GM23338 (cell line): ENCODE measurements around the gene FAM168A. TPM values are rescaled to one million over a fixed set of nuclear protein-coding genes. Genes with fewer than 3 reads are reported as not detected.

Source experiments
- ATAC-seq: fragments of 200-7000 bp; cut with Tn5 transposase; 3 replicates; pipeline ENCODE4 v1.9.1; 2020
- DNase-seq: peaks from one replicate; pipeline ENCODE4 v3.0.0-alpha.2; 2015; ENCODE audit warnings: low spot score
- H2AFZ ChIP-seq: fragments of 200-600 bp; sonication (generic); 2 replicates; pipeline ENCODE4 v1.8.0; 2016; ENCODE audit warnings: antibody characterized with exemption, mild to moderate bottlenecking, moderate library complexity
- H3F3A ChIP-seq: fragments of 200-600 bp; sonication (generic); replicated peaks from 2 replicates; pipeline ENCODE4 v1.8.0; 2017; ENCODE audit warnings: antibody characterized with exemption, mixed run types, low read depth
- H3K27ac ChIP-seq: fragments of 200-600 bp; sonication (generic); 2 replicates; pipeline ENCODE4 v1.6.1; 2016; ENCODE audit warnings: low read depth
- H3K27me3 ChIP-seq: fragments of 200-600 bp; sonication (generic); 2 replicates; pipeline ENCODE4 v1.8.0; 2016; ENCODE audit warnings: mild to moderate bottlenecking, mixed run types, moderate library complexity; ENCODE audit not compliant: insufficient read depth
- H3K36me3 ChIP-seq: fragments of 200-600 bp; sonication (generic); 2 replicates; pipeline ENCODE4 v1.8.0; 2016; ENCODE audit warnings: mild to moderate bottlenecking; ENCODE audit not compliant: insufficient read depth
- H3K4me1 ChIP-seq: fragments of 200-600 bp; sonication (generic); 2 replicates; pipeline ENCODE4 v1.8.0; 2016; ENCODE audit warnings: mild to moderate bottlenecking, moderate library complexity; ENCODE audit not compliant: insufficient read depth
- H3K4me2 ChIP-seq: fragments of 200-600 bp; sonication (generic); 2 replicates; pipeline ENCODE4 v1.7.1; 2017; ENCODE audit warnings: mixed run types
- H3K4me3 ChIP-seq: fragments of 200-600 bp; sonication (generic); 2 replicates; pipeline ENCODE4 v1.6.1; 2016; ENCODE audit warnings: mixed run types
- H3K79me2 ChIP-seq: fragments of 200-600 bp; sonication (generic); replicated peaks from 2 replicates; pipeline ENCODE4 v1.8.0; 2017; ENCODE audit warnings: mild to moderate bottlenecking; ENCODE audit not compliant: insufficient read depth
- H3K9me2 ChIP-seq: fragments of 200-600 bp; sonication (generic); 2 replicates; pipeline ENCODE4 v1.8.0; 2017; ENCODE audit not compliant: insufficient read depth
- H4K20me1 ChIP-seq: fragments of 200-600 bp; sonication (generic); replicated peaks from 2 replicates; pipeline ENCODE4 v1.8.0; 2017; ENCODE audit warnings: mild to moderate bottlenecking; ENCODE audit not compliant: insufficient read depth
- H3K27ac Mint-ChIP-seq: 2 replicates; pipeline ENCODE4 v1.8.0; 2020; ENCODE audit warnings: inconsistent platforms, mild to moderate bottlenecking, moderate library complexity, mixed read lengths
- H3K27me3 Mint-ChIP-seq: 3 replicates; pipeline ENCODE4 v1.8.0; 2022; ENCODE audit warnings: low read depth, mild to moderate bottlenecking, moderate library complexity, mixed read lengths, inconsistent platforms; ENCODE audit not compliant: insufficient read depth, poor library complexity
- H3K36me3 Mint-ChIP-seq: 3 replicates; pipeline ENCODE4 v1.8.0; 2021; ENCODE audit warnings: low read depth, mild to moderate bottlenecking, inconsistent platforms, moderate library complexity, mixed read lengths
- H3K4me1 Mint-ChIP-seq: 3 replicates; pipeline ENCODE4 v1.8.0; 2020; ENCODE audit warnings: mild to moderate bottlenecking, inconsistent platforms, mixed read lengths
- H3K4me3 Mint-ChIP-seq: 3 replicates; pipeline ENCODE4 v1.8.0; 2021; ENCODE audit warnings: moderate library complexity, mild to moderate bottlenecking, inconsistent platforms, mixed read lengths
- H3K9me3 Mint-ChIP-seq: 3 replicates; pipeline ENCODE4 v1.8.0; 2020; ENCODE audit warnings: moderate library complexity, mild to moderate bottlenecking, inconsistent platforms, mixed read lengths
- CREB1 ChIP-seq: fragments of 250-450 bp; sonication (Bioruptor Pico); IDR thresholded peaks from 2 replicates; pipeline ENCODE4 v1.5.0; 2020; ENCODE audit warnings: low read depth, mild to moderate bottlenecking, moderate library complexity
- CTCF ChIP-seq, 2 experiments: fragments of 200-600 bp in 1 of 2; sonication (generic) in 1 of 2; conservative IDR thresholded peaks; 2 replicates each; pipeline versions ENCODE4 v1.5.1 to v1.6.1; 2016 to 2017; ENCODE audit warnings: antibody characterized with exemption in 2 of 2, low read depth in 2 of 2, mild to moderate bottlenecking in 2 of 2, moderate library complexity in 1 of 2
- NANOG ChIP-seq: IDR thresholded peaks from 2 replicates; pipeline ENCODE4 v1.6.1; 2016; ENCODE audit warnings: antibody characterized with exemption, borderline replicate concordance
- POLR2AphosphoS5 ChIP-seq: IDR thresholded peaks from 2 replicates; pipeline ENCODE4 v1.6.1; 2016; ENCODE audit warnings: antibody characterized with exemption, low read depth
- REST ChIP-seq: IDR thresholded peaks from one replicate; pipeline ENCODE4 v1.6.1; 2018; ENCODE audit warnings: antibody characterized with exemption; ENCODE audit not compliant: unreplicated experiment
- ZNF114 ChIP-seq: fragments of 250-450 bp; sonication (Bioruptor Pico); IDR thresholded peaks from 2 replicates; pipeline ENCODE4 v1.5.0; 2020; ENCODE audit warnings: mild to moderate bottlenecking, moderate library complexity
- polyA plus RNA-seq: library from polyadenylated mRNA; unstranded; fragments of >200 nt; fragmentation: Nextera tagmentation; extraction: Ambion mirVana; gene quantifications from 2 replicates; pipeline ENCODE4 v1.2.1, GENCODE V29; 2016
- total RNA-seq: library from RNA; depleted of rRNA; stranded (reverse); fragments of >200 nt; shearing (Covaris generic); gene quantifications from 2 replicates; pipeline ENCODE4 v1.2.3, GENCODE V29; 2014
- TF ChIP-seq, protein P1 (sequence below): IDR thresholded peaks from 2 replicates; pipeline ENCODE4 v1.6.1; 2016; ENCODE audit warnings: antibody characterized with exemption

FAM168A gene
- total and polyA plus RNA-seq, 2 experiments from 2014 or later: 8.0 to 20.3 TPM

- TF ChIP-seq, protein P1, sequence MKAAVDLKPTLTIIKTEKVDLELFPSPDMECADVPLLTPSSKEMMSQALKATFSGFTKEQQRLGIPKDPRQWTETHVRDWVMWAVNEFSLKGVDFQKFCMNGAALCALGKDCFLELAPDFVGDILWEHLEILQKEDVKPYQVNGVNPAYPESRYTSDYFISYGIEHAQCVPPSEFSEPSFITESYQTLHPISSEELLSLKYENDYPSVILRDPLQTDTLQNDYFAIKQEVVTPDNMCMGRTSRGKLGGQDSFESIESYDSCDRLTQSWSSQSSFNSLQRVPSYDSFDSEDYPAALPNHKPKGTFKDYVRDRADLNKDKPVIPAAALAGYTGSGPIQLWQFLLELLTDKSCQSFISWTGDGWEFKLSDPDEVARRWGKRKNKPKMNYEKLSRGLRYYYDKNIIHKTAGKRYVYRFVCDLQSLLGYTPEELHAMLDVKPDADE: no peak
- TF ChIP-seq CTCF (conservative IDR thresholded peaks at IDR 0.05; ENCODE audit: low read depth in 2 of 2) (no peak), POLR2AphosphoS5 (no peak), CREB1 (CRISPR knock-in tag) (no peak), NANOG (no peak)
Measured at GRCh38 chr11:73641668-73642067, 43.8 kb upstream of the FAM168A start (continued).

DNA sequence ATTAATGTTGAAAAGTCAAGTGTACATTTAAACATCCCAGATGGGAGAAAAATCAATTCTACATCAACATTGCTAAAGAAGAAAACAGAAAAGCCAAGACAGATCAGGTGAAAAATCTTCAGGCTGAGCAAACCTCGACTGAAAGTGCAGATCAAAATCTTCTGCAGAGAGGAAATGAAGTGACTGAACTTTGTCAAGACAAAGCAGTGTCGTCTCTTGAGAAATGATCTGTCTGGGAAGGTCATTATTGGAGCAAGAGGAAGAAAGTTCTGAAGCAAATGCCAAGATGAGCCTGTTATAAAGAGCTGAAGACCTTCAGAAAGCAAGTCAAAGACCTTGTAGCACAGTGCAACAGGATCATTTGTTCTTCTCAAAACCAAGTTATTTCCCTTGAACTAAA lies 42.7 kb upstream of the FAM168A start:
- Mint-ChIP-seq H3K27ac (no peak overlapping the region), H3K4me3 (no peak overlapping the region), H3K36me3 (no peaks in the 10 kb centered on the region), H3K9me3 (no peaks in the 10 kb centered on the region), H3K27me3 (peaks cover 14% of the 10 kb centered on the region), H3K4me1 (peaks cover 6% of the 10 kb centered on the region)
- Histone ChIP-seq H3K4me1 (no peaks in the 10 kb centered on the region; the same call in 1 of the 2 replicates), H3K9me2 (peaks cover 6% of the 10 kb centered on the region; the same call in 1 of the 2 replicates), H3K27me3 (peaks cover 29% of the 10 kb centered on the region), H3K4me3 (no peak overlapping the region), H3K79me2 (no peaks in the 10 kb centered on the region), H3K27ac (no peak overlapping the region), H2AFZ (no peak overlapping the region), H3K4me2 (no peak overlapping the region), H3K36me3 (no peaks in the 10 kb centered on the region), H4K20me1 (no peaks in the 10 kb centered on the region), H3F3A (no peaks in the 10 kb centered on the region; the same call in 1 of the 2 replicates)
- TF ChIP-seq REST (no peak), ZNF114 (CRISPR knock-in tag) (no peak)
- no peak for ATAC-seq
- no peak for DNase-seq

GRCh38 chr11:73637012-73637411 lies 39.1 kb upstream of the FAM168A start:
- Mint-ChIP-seq H3K36me3 (no peaks in the 10 kb centered on the region), H3K27me3 (peaks cover 20% of the 10 kb centered on the region), H3K27ac (no peak overlapping the region), H3K4me1 (peaks cover 7% of the 10 kb centered on the region; the same call in 1 of the 3 replicates), H3K4me3 (no peak overlapping the region), H3K9me3 (no peaks in the 10 kb centered on the region)
- no peaks in the 10 kb centered on the region for H3K79me2 ChIP-seq
- no peak overlapping the region for H3K4me2 ChIP-seq
- ATAC-seq: no peak
- peaks cover 7% of the 10 kb centered on the region; the same call in 1 of the 2 replicates for H3K4me1 ChIP-seq
- no peaks in the 10 kb centered on the region for H3K36me3 ChIP-seq
- 0 out of 2 replicates have a peak overlapping the region, but pooled peaks have one; percentile 4 for H2AFZ ChIP-seq
- no peaks in the 10 kb centered on the region for H4K20me1 ChIP-seq
- H3K4me3 ChIP-seq: no peak overlapping the region
- peaks cover 24% of the 10 kb centered on the region for H3K27me3 ChIP-seq
- no peaks in the 10 kb centered on the region for H3F3A ChIP-seq
- H3K27ac ChIP-seq: no peak overlapping the region
- H3K9me2 ChIP-seq: peaks cover 6% of the 10 kb centered on the region; the same call in 1 of the 2 replicates
- DNase-seq: no peak
- TF ChIP-seq CTCF (conservative IDR thresholded peaks at IDR 0.05; ENCODE audit: low read depth in 2 of 2) (no peak), NANOG (no peak)
